Measurements from ENCODE around the gene ERG28. TPM values are rescaled to one million over a fixed set of nuclear protein-coding genes. Genes with fewer than 3 reads are reported as not detected.

The ERG28 gene
- total RNA-seq, 1 experiment from 2014 or later: 18.4 TPM

- CTCF ChIA-PET: no interaction called here
- no peak for ATAC-seq
- TF ChIP-seq POLR2A (IDR thresholded peaks at IDR 0.05; ENCODE audit: borderline replicate concordance, extremely low read depth, insufficient read depth, insufficient read length) (no peak), EZH2 (IDR thresholded peaks at IDR 0.05) (no peak), ZBTB33 (IDR thresholded peaks at IDR 0.05; ENCODE audit: extremely low read depth, insufficient replicate concordance, low read length) (no peak), ATF3 (IDR thresholded peaks at IDR 0.05) (no peak), RAD21 (IDR thresholded peaks at IDR 0.05; ENCODE audit: low read depth) (no peak), SIN3A (IDR thresholded peaks at IDR 0.05; ENCODE audit: low read depth) (no peak), ZFX (IDR thresholded peaks at IDR 0.05) (no peak), CTCF (IDR thresholded peaks at IDR 0.05 in 2 of 3, conservative IDR thresholded peaks at IDR 0.05 in 1 of 3; ENCODE audit: borderline replicate concordance in 1 of 3, insufficient read depth in 1 of 3, low read depth in 2 of 3, low read length in 2 of 3) (no peak), REST (IDR thresholded peaks at IDR 0.05; ENCODE audit: low read depth) (no peak), MAX (IDR thresholded peaks at IDR 0.05) (no peak), CBX3 (IDR thresholded peaks at IDR 0.05; ENCODE audit: low read depth) (no peak), EGR1 (IDR thresholded peaks at IDR 0.05; ENCODE audit: low read depth) (no peak), ZNF274 (IDR thresholded peaks at IDR 0.05; ENCODE audit: low read depth, low read length) (no peak), ELF1 (IDR thresholded peaks at IDR 0.05; ENCODE audit: borderline replicate concordance, low read depth) (no peak), POLR2AphosphoS5 (IDR thresholded peaks at IDR 0.05; ENCODE audit: low read depth, low read length) (no peak), SRF (IDR thresholded peaks at IDR 0.05; ENCODE audit: low read depth) (no peak), JUND (IDR thresholded peaks at IDR 0.05) (no peak), SP1 (IDR thresholded peaks at IDR 0.05; ENCODE audit: low read depth) (no peak)
Observed at GRCh38 chr14:75615200-75615599, 45.5 kb downstream of the ERG28 start.

More at GRCh38 chr14:75615200-75615599, 45.5 kb downstream of the ERG28 start:
- Histone ChIP-seq H3K9me2 (ENCODE audit: insufficient read depth) (no peaks in the 10 kb centered on the region), H3K4me3 (replicated peaks in 1 of 2; ENCODE audit: low read depth in 1 of 2, low read length in 2 of 2) (no peak overlapping the region), H3K27me3 (ENCODE audit: insufficient read depth, low read length) (no peaks in the 10 kb centered on the region), H2AFZ (ENCODE audit: low read depth, low read length, poor library complexity, severe bottlenecking) (no peak overlapping the region), H3K27ac (ENCODE audit: low read depth, low read length) (no peak overlapping the region), H3K9me3 (ENCODE audit: control insufficient read depth in 1 of 2, insufficient read depth in 1 of 2, low read depth in 1 of 2, low read length in 2 of 2) (no peaks in the 10 kb centered on the region), H3K4me2 (ENCODE audit: low read length) (no peak overlapping the region), H4K20me1 (ENCODE audit: insufficient read depth) (no peaks in the 10 kb centered on the region), H3K9ac (ENCODE audit: low read length) (no peak overlapping the region), H3K36me3 (ENCODE audit: control insufficient read depth in 1 of 2, insufficient read depth in 2 of 2, low read length in 2 of 2) (no peaks in the 10 kb centered on the region), H3K79me2 (ENCODE audit: insufficient read depth, low read length) (no peaks in the 10 kb centered on the region), H3K4me1 (ENCODE audit: control insufficient read depth in 1 of 2, insufficient read depth in 2 of 2, low read length in 2 of 2) (no peaks in the 10 kb centered on the region)
- no peak for DNase-seq (ENCODE audit: low read depth, low spot score)
- ChIA-PET POLR2A (no interaction called here), RAD21 (ENCODE audit: low non-redundant PET in 1 of 2, low total read pairs in 2 of 2, uncharacterized antibody in 2 of 2, unreplicated experiment in 2 of 2) (no interaction called here)
- no TSS peak for BruUV-seq (replicated peaks)
- intact Hi-C loops (cut with micrococcal nuclease): no loop called here
